ENCODE results near the gene AP2B1. TPM values are rescaled to one million over a fixed set of nuclear protein-coding genes. Genes with fewer than 3 reads are reported as not detected.
A peak's percentile ranks its signal among the peaks of the same experiment; 100 is the strongest.
"Not testable (repeated sequence)": the region's sequence is repeated elsewhere in the genome, so short reads cannot be mapped to it uniquely, and the experiment has no call there.

The AP2B1 gene
- total and polyA plus RNA-seq, 3 experiments from 2014 or later, result 67.9 to 178 (median 163) TPM

DNA sequence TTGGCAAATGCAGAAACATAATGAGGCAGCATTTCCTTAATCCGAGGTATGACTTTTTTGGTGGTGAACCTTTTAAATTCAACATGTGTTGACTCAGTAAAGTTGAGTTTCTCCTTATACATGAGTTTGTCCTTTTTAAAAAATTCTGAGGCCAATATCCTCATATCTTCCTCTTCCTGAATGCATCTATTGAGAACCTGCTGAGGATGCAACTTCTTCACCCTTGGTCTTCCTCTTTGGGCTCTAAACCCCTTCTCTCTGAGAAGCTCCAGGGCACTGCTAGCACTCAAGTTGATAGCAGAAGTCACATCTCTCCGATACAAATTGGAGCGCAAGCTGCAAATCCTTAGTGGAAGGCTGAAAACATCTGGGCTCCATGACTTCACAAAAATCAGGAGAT is 29.8 kb upstream of the AP2B1 start:
- no peaks in the 10 kb centered on the region for H3K9me3 ChIP-seq (ENCODE audit: low read length)
- H3K36me3 ChIP-seq (ENCODE audit: insufficient read depth, low read length), result no peaks in the 10 kb centered on the region
- H3K27me3 Mint-ChIP-seq, result peaks cover 16 to 17% of the 10 kb centered on the region in 2 donors
- POLR2A ChIA-PET, result no interaction called here
- H3K36me3 Mint-ChIP-seq, result peaks cover 0 to 2% (median 0%) of the 10 kb centered on the region in 3 donors
- H3K27ac Mint-ChIP-seq, result no peak overlapping the region
- CTCF ChIA-PET, result no interaction called here
- H3K4me1 ChIP-seq (ENCODE audit: insufficient read depth, low read length), result no peaks in the 10 kb centered on the region
- no peak overlapping the region for H3K27ac ChIP-seq (ENCODE audit: low read depth, low read length)
- no peak overlapping the region for H3K4me3 Mint-ChIP-seq
- no peak overlapping the region for H3K4me3 ChIP-seq (ENCODE audit: low read length)
- no peaks in the 10 kb centered on the region for H3K9me3 Mint-ChIP-seq
- DNase-seq, result no peak
- no peaks in the 10 kb centered on the region for H3K4me1 Mint-ChIP-seq
- H3K27me3 ChIP-seq (ENCODE audit: insufficient read depth, low read length, poor library complexity, severe bottlenecking), result no peaks in the 10 kb centered on the region

DNA sequence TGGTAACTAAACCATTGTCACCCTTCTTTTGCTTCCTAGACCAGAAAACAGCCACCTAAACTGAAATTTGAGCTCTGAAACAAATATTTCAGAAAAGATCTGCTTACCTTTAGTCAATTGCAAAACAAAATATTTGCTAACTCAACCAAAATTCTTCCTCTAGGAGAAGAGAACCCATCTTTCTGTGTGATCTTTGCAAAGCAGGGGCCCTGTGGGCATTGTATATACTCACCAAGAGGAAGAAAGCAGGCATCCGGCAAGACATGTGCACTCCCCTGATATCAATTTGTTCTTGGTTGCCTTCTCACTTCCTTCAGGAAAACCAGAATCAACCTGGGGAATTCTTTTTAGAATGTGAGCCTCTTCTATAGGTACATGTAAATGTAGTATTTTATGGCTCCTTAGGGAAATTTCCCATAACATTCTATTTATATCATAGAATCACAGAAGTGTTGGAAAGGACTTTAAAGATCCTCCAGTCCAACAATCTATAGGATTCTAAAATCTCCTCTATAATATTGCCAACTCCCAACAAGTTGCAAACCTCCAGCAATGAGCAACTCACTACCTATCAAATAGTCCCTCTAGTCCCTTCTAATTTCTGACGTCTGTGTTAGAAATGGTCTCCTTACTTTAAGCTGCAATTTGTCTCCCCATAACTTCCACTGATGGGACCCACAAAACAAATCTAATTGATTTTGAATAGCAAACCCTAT is 27.5 kb upstream of the AP2B1 start:
- H3K27ac Mint-ChIP-seq, result no peak overlapping the region
- peaks cover 16 to 22% of the 10 kb centered on the region in 2 donors for H3K27me3 Mint-ChIP-seq
- H3K4me1 ChIP-seq (ENCODE audit: insufficient read depth, low read length), result no peaks in the 10 kb centered on the region
- H3K4me3 Mint-ChIP-seq, result no peak overlapping the region
- no peaks in the 10 kb centered on the region for H3K36me3 ChIP-seq (ENCODE audit: insufficient read depth, low read length)
- H3K36me3 Mint-ChIP-seq, result no peaks in the 10 kb centered on the region
- no peaks in the 10 kb centered on the region for H3K27me3 ChIP-seq (ENCODE audit: insufficient read depth, low read length, poor library complexity, severe bottlenecking)
- no peaks in the 10 kb centered on the region for H3K9me3 Mint-ChIP-seq
- CTCF ChIA-PET, result no interaction called here
- no peak overlapping the region for H3K4me3 ChIP-seq (ENCODE audit: low read length)
- no peak for DNase-seq
- H3K27ac ChIP-seq (ENCODE audit: low read depth, low read length), result peak overlapping the region; percentile 43
- POLR2A ChIA-PET, result no interaction called here
- no peaks in the 10 kb centered on the region for H3K9me3 ChIP-seq (ENCODE audit: low read length)
- no peaks in the 10 kb centered on the region for H3K4me1 Mint-ChIP-seq

DNA sequence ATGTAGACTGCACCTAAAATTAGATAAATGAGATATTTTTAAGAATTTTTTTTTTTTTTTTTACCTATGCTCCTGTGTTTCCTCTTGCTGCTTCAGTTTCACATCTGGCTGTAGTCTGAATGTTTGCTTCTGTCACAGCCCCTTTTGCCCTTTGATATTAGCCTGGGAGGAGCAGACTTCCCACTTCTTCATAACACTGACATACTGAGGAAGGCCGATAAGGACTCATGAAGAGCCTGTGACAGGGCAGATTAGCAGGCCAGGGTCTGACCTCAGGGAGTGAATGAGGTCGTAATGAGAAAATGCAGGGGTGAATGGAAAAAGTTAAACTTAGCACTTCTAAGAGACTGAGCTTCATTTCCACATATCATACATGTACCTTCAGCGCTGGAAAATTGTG is 26.4 kb upstream of the AP2B1 start, which contains the start of gene SLFN14:
Gene SLFN14, minus strand, starts transcription at position 117 of the 400 bp plus-strand sequence. CDS start 2,757 bp downstream, outside the sequence.
- CTCF ChIA-PET, result no interaction called here

DNA sequence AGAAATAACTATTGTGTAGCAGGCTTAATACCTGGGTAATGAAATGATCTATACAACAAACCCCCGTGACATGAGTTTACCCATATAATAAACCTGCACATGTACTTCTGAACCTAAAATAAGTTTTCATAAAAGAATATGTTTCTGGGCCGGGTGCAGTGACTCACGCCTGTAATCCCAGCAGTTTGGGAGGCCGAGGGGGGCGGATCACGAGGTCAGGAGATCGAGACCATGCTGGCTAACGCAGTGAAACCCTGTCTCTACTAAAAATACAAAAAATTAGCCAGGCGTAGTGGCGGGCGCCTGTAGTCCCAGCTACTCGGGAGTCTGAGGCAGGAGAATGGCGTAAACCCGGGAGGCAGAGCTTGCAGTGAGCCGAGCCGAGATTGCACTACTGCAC is 23.9 kb upstream of the AP2B1 start:
- peak overlapping the region in 1 of 7 donors; percentile 51 for H3K4me3 Mint-ChIP-seq
- H3K4me1 Mint-ChIP-seq, result peaks cover 9 to 13% (median 11%) of the 10 kb centered on the region in 3 donors
- H3K9me3 ChIP-seq (ENCODE audit: low read length); H3K36me3 Mint-ChIP-seq; H3K4me3 ChIP-seq (ENCODE audit: low read length); POLR2A ChIA-PET; H3K9me3 Mint-ChIP-seq; H3K27ac ChIP-seq (ENCODE audit: low read depth, low read length); H3K27me3 ChIP-seq (ENCODE audit: insufficient read depth, low read length, poor library complexity, severe bottlenecking); H3K4me1 ChIP-seq (ENCODE audit: insufficient read depth, low read length); DNase-seq; H3K36me3 ChIP-seq (ENCODE audit: insufficient read depth, low read length); H3K27ac Mint-ChIP-seq: not testable (repeated sequence)
- CTCF ChIA-PET, result interaction anchor here (1.3 kb wide), 1 partner anchor 24 kb away, joined by 3 read pairs; no protein-coding TSS in a partner anchor
- H3K27me3 Mint-ChIP-seq, result peaks cover 15 to 22% of the 10 kb centered on the region in 2 donors

More for the DNA sequence above, 26.4 kb upstream of the AP2B1 start, which contains the start of gene SLFN14:
- Histone ChIP-seq H3K4me3 (ENCODE audit: low read length) (no peak within 1 kb of the TSS), H3K36me3 (ENCODE audit: insufficient read depth, low read length) (no peaks in the 10 kb centered on the region), H3K27me3 (ENCODE audit: insufficient read depth, low read length, poor library complexity, severe bottlenecking) (no peaks in the 10 kb centered on the region), H3K9me3 (ENCODE audit: low read length) (no peaks in the 10 kb centered on the region), H3K27ac (ENCODE audit: low read depth, low read length) (peak within 1 kb of the TSS; percentile 43), H3K4me1 (ENCODE audit: insufficient read depth, low read length) (no peaks in the 10 kb centered on the region)
- Mint-ChIP-seq H3K36me3 (no peaks in the 10 kb centered on the region), H3K4me3 (no peak within 1 kb of the TSS), H3K9me3 (no peaks in the 10 kb centered on the region), H3K27me3 (peaks cover 15 to 22% of the 10 kb centered on the region in 2 donors), H3K27ac (peak within 1 kb of the TSS in 1 of 8 donors; percentile 17), H3K4me1 (no peaks in the 10 kb centered on the region)
- POLR2A ChIA-PET, result interaction anchor here (0.8 kb wide), 1 partner anchor 17 kb away, joined by 3 read pairs; the partner anchor contains the start of gene PEX12
- no peak for DNase-seq

DNA sequence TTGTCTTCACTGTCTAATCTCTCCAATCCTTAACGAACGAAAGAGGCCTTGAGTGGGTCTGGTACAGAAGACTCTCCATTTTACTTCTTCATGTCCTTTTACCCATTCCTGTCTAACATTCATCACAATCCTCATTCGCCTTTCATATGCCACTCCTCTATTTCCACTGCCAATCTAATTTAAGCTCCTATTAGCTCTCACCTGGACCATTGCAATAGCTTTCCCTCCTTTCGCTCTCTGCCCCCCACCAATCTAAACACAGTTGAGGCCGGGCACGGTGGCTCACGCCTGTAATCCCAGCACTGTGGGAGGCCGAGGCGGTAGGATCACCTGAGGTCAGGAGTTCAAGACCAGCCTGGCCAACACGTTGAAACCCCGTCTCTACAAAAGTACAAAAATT is 20.2 kb upstream of the AP2B1 start:
- Histone ChIP-seq H3K4me3 (ENCODE audit: low read length) (no peak overlapping the region), H3K27me3 (ENCODE audit: insufficient read depth, low read length, poor library complexity, severe bottlenecking) (no peaks in the 10 kb centered on the region), H3K9me3 (ENCODE audit: low read length) (no peaks in the 10 kb centered on the region), H3K27ac (ENCODE audit: low read depth, low read length) (peak overlapping the region; percentile 73), H3K36me3 (ENCODE audit: insufficient read depth, low read length) (no peaks in the 10 kb centered on the region), H3K4me1 (ENCODE audit: insufficient read depth, low read length) (peaks cover 23% of the 10 kb centered on the region)
- DNase-seq, result no peak
- Mint-ChIP-seq H3K4me3 (peak overlapping the region; percentile 69 to 99 (median 96)), H3K36me3 (peaks cover 0 to 12% (median 1%) of the 10 kb centered on the region in 3 donors), H3K9me3 (no peaks in the 10 kb centered on the region), H3K4me1 (peaks cover 30 to 42% (median 36%) of the 10 kb centered on the region in 3 donors), H3K27me3 (peaks cover 3 to 6% of the 10 kb centered on the region in 2 donors), H3K27ac (peak overlapping the region in 7 of 8 donors; percentile 16 to 87 (median 56))
- POLR2A ChIA-PET, result interaction anchor here (0.7 kb wide), 2 partner anchors 517 to 868 kb away, joined by 3 to 4 read pairs; no protein-coding TSS in a partner anchor
- CTCF ChIA-PET, result interaction anchor here (0.8 to 1.0 kb wide), 2 partner anchors 12 to 25 kb away, joined by 3 to 5 read pairs; partner anchors contain the start of gene PEX12

DNA sequence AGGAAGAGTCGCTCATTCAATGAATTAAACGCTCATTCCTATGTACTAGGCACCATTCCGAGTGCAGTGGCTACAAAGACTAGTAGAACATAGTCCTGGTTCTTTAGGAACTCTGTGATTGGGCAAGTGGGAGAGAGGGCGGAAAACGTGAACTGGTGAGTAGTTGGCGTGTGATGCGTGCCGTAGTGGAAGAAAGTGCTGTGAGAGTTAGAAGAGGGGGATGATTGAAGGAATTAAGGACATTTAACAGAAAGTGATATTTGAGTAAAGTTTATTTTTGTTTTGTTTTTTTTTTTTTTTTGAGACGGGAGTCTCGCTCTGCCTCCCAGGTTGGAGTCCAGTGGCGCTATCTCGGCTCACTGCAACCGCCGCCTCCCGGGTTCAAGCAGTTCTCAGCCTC is 18.6 kb upstream of the AP2B1 start:
- Mint-ChIP-seq H3K4me1 (peaks cover 30 to 42% (median 36%) of the 10 kb centered on the region in 3 donors), H3K36me3 (peaks cover 0 to 15% (median 1%) of the 10 kb centered on the region in 3 donors), H3K4me3 (peak overlapping the region; percentile 80 to 99 (median 97)), H3K27ac (peak overlapping the region; percentile 84 to 99 (median 94)), H3K27me3 (peaks cover 0 to 4% of the 10 kb centered on the region in 2 donors), H3K9me3 (no peaks in the 10 kb centered on the region)
- H3K27ac ChIP-seq (ENCODE audit: low read depth, low read length), result peak overlapping the region; percentile 73
- peaks cover 23% of the 10 kb centered on the region for H3K4me1 ChIP-seq (ENCODE audit: insufficient read depth, low read length)
- peak overlapping the region; percentile 90 for H3K4me3 ChIP-seq (ENCODE audit: low read length)
- peak in 1 of 5 donors; percentile 3 for DNase-seq
- CTCF ChIA-PET, result interaction anchor here (0.6 to 1.6 kb wide), 3 partner anchors 10 to 179 kb away, joined by 3 read pairs; no protein-coding TSS in a partner anchor
- H3K36me3 ChIP-seq (ENCODE audit: insufficient read depth, low read length), result no peaks in the 10 kb centered on the region
- no peaks in the 10 kb centered on the region for H3K9me3 ChIP-seq (ENCODE audit: low read length)
- no peaks in the 10 kb centered on the region for H3K27me3 ChIP-seq (ENCODE audit: insufficient read depth, low read length, poor library complexity, severe bottlenecking)
- POLR2A ChIA-PET, result interaction anchor here (0.6 to 1.1 kb wide), 3 partner anchors 10 to 398 kb away, joined by 3 to 4 read pairs (median 3); partner anchors contain the start of gene PEX12

DNA sequence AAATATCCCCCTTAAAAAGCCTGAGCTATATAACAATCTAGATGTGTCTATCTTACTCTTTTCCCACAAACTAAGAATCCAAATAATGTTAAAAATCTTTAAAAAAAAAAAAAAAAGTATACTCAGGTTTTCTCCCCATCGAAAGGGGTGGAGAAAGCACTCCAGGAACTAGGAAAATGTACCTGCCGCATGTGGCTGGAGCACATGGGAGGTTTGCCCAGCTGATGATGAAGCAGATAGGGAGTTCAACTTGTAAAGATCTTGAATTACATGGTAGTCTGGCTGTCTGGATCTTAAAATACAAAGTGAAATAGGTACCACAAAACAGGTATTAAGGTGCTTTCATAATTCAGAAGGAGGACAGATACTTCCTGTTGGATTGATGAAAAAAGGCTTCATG is 17.7 kb upstream of the AP2B1 start:
- Histone ChIP-seq H3K9me3 (ENCODE audit: low read length) (no peaks in the 10 kb centered on the region), H3K4me3 (ENCODE audit: low read length) (no peak overlapping the region), H3K4me1 (ENCODE audit: insufficient read depth, low read length) (peaks cover 23% of the 10 kb centered on the region), H3K36me3 (ENCODE audit: insufficient read depth, low read length) (no peaks in the 10 kb centered on the region), H3K27ac (ENCODE audit: low read depth, low read length) (no peak overlapping the region), H3K27me3 (ENCODE audit: insufficient read depth, low read length, poor library complexity, severe bottlenecking) (no peaks in the 10 kb centered on the region)
- DNase-seq, result no peak
- no peaks in the 10 kb centered on the region for H3K9me3 Mint-ChIP-seq
- POLR2A ChIA-PET, result interaction anchor here (0.7 kb wide), 1 partner anchor 359 kb away, joined by 3 read pairs; no protein-coding TSS in a partner anchor
- peak overlapping the region; percentile 62 to 99 (median 75) for H3K4me3 Mint-ChIP-seq
- peaks cover 30 to 42% (median 36%) of the 10 kb centered on the region in 3 donors for H3K4me1 Mint-ChIP-seq
- no peaks in the 10 kb centered on the region for H3K27me3 Mint-ChIP-seq
- CTCF ChIA-PET, result no interaction called here
- H3K36me3 Mint-ChIP-seq, result peaks cover 0 to 20% (median 1%) of the 10 kb centered on the region in 3 donors
- peak overlapping the region in 5 of 8 donors; percentile 25 to 82 (median 75) for H3K27ac Mint-ChIP-seq

DNA sequence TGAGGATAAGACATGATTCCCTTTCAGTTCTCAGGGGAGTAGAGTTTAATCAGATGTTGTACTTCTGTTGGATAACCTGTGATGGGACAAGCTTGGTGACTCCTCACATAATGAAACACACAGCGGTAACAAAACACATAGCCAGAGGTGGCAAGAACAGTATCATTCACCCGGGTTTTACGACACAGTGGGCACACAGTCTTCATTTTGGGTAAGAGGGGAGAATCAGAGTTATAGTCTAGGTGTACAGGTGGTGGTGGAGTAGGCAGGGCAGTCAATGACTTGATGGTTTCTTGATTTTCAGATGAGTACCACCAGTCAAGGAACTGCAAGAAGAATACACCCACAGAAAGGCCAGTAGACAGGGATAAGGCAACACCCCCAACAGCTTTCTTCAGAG is 11.4 kb upstream of the AP2B1 start:
- Mint-ChIP-seq H3K36me3 (peaks cover 0 to 38% (median 5%) of the 10 kb centered on the region in 3 donors), H3K27ac (peak overlapping the region; percentile 12 to 99 (median 68)), H3K4me1 (peaks cover 25 to 38% (median 26%) of the 10 kb centered on the region in 3 donors), H3K27me3 (no peaks in the 10 kb centered on the region), H3K4me3 (peak overlapping the region in 3 of 7 donors; percentile 27 to 48 (median 46)), H3K9me3 (no peaks in the 10 kb centered on the region)
- peaks cover 15% of the 10 kb centered on the region for H3K4me1 ChIP-seq (ENCODE audit: insufficient read depth, low read length)
- H3K36me3 ChIP-seq (ENCODE audit: insufficient read depth, low read length), result peaks cover 5% of the 10 kb centered on the region
- no peaks in the 10 kb centered on the region for H3K27me3 ChIP-seq (ENCODE audit: insufficient read depth, low read length, poor library complexity, severe bottlenecking)
- DNase-seq, result no peak
- no peaks in the 10 kb centered on the region for H3K9me3 ChIP-seq (ENCODE audit: low read length)
- ChIA-PET POLR2A (no interaction called here), CTCF (interaction anchor here (0.9 kb wide), 1 partner anchor 21 kb away, joined by 3 read pairs; no protein-coding TSS in a partner anchor)
- no peak overlapping the region for H3K27ac ChIP-seq (ENCODE audit: low read depth, low read length)
- H3K4me3 ChIP-seq (ENCODE audit: low read length), result no peak overlapping the region
